ENCODE measurements around the gene SHMT2. TPM values are rescaled to one million over a fixed set of nuclear protein-coding genes. Genes with fewer than 3 reads are reported as not detected.

SHMT2 gene
- polyA plus RNA-seq, 3 donors, result 82.5 to 90.7 (median 89.9) TPM

Other genes starting within 250 kb of the SHMT2 start
- 10 to 100 TPM; 12.8 to 14.0 (median 13.8) TPM for gene ZBTB39, start 223.2 kb upstream of the SHMT2 start, polyA plus RNA-seq (ENCODE audit: insufficient read length in 3 of 3)
- gene TAC3, start 213.2 kb upstream of the SHMT2 start, polyA plus RNA-seq (ENCODE audit: insufficient read length in 3 of 3), result 1 to 10 TPM in 2 of 3 donors, under 1 TPM in 1; 0.64 to 2.2 (median 1.1) TPM
- gene MYO1A, start 179.6 kb upstream of the SHMT2 start, polyA plus RNA-seq (ENCODE audit: insufficient read length in 3 of 3), result under 1 TPM; 0.14 to 0.25 (median 0.21) TPM
- 10 to 100 TPM; 22.1 to 35.0 (median 27.9) TPM for gene NEMP1, start 150.9 kb upstream of the SHMT2 start, polyA plus RNA-seq (ENCODE audit: insufficient read length in 3 of 3)
- gene NAB2, start 140.6 kb upstream of the SHMT2 start, polyA plus RNA-seq (ENCODE audit: insufficient read length in 3 of 3), result 10 to 100 TPM; 47.0 to 53.9 (median 53.8) TPM
- gene STAT6, start 118.3 kb upstream of the SHMT2 start, polyA plus RNA-seq (ENCODE audit: insufficient read length in 3 of 3), result 100 to 1,000 TPM in 2 of 3 donors, 10 to 100 TPM in 1; 98.8 to 134 (median 127) TPM
- gene LRP1, start 101.2 kb upstream of the SHMT2 start, polyA plus RNA-seq (ENCODE audit: insufficient read length in 3 of 3), result 100 to 1,000 TPM in 1 of 3 donors, 10 to 100 TPM in 2; 70.4 to 103 (median 83.3) TPM
- gene LRP1-AS, start 82.1 kb upstream of the SHMT2 start, polyA plus RNA-seq (ENCODE audit: insufficient read length in 3 of 3), result not detected
- 1 to 10 TPM; 3.7 to 5.8 (median 3.9) TPM for gene NXPH4, start 12.9 kb upstream of the SHMT2 start, polyA plus RNA-seq (ENCODE audit: insufficient read length in 3 of 3)
- 1 to 10 TPM; 4.3 to 9.6 (median 7.8) TPM for gene STAC3, start 21.5 kb downstream of the SHMT2 start, polyA plus RNA-seq (ENCODE audit: insufficient read length in 3 of 3)
- gene R3HDM2, start 201.3 kb downstream of the SHMT2 start, polyA plus RNA-seq (ENCODE audit: insufficient read length in 3 of 3), result 10 to 100 TPM; 58.3 to 97.0 (median 88.7) TPM
- under 1 TPM; 0.22 to 0.27 (median 0.26) TPM for gene INHBC, start 205.1 kb downstream of the SHMT2 start, polyA plus RNA-seq (ENCODE audit: insufficient read length in 3 of 3)
- under 1 TPM; 0.53 to 0.77 (median 0.53) TPM for gene INHBE, start 225.6 kb downstream of the SHMT2 start, polyA plus RNA-seq (ENCODE audit: insufficient read length in 3 of 3)
- gene GLI1, start 230.1 kb downstream of the SHMT2 start, polyA plus RNA-seq (ENCODE audit: insufficient read length in 3 of 3), result 10 to 100 TPM; 20.2 to 21.2 (median 20.5) TPM

Measured in renal pelvis (tissue), 3 donors.